HG03439 (cell line): Measurements from ENCODE around the gene KRTAP5-1.

Source experiments
- ATAC-seq: cut with Tn5 transposase; IDR thresholded peaks from one replicate; pipeline ENCODE4 v1.9.1; 2021; ENCODE audit warnings: mild to moderate bottlenecking, moderate library complexity; ENCODE audit not compliant: unreplicated experiment

The KRTAP5-1 gene

GRCh38 chr11:1546536-1547466, 38.3 kb downstream of the KRTAP5-1 start:
- ATAC-seq: no peak

- ATAC-seq: no peak
Observed at GRCh38 chr11:1546077-1546535, 39.0 kb downstream of the KRTAP5-1 start.

- no peak for ATAC-seq
Observed at GRCh38 chr11:1545432-1545831, 39.7 kb downstream of the KRTAP5-1 start.

- no peak for ATAC-seq
Observed at GRCh38 chr11:1544536-1544935, 40.5 kb downstream of the KRTAP5-1 start.

GRCh38 chr11:1543606-1544263, 41.3 kb downstream of the KRTAP5-1 start:
- no peak for ATAC-seq

- no peak for ATAC-seq
Observed at GRCh38 chr11:1542267-1542666, 42.8 kb downstream of the KRTAP5-1 start.

GRCh38 chr11:1541474-1542204, 43.4 kb downstream of the KRTAP5-1 start:
- no peak for ATAC-seq

- no peak for ATAC-seq
Observed at GRCh38 chr11:1540074-1540473, 45.0 kb downstream of the KRTAP5-1 start.

GRCh38 chr11:1538153-1538552, 46.9 kb downstream of the KRTAP5-1 start:
- no peak for ATAC-seq

GRCh38 chr11:1536065-1536843, 48.8 kb downstream of the KRTAP5-1 start:
- no peak for ATAC-seq

GRCh38 chr11:1534682-1535081, 50.4 kb downstream of the KRTAP5-1 start:
- ATAC-seq: no peak
